Measurements from ENCODE around the gene KBTBD12.

KBTBD12 gene

DNA sequence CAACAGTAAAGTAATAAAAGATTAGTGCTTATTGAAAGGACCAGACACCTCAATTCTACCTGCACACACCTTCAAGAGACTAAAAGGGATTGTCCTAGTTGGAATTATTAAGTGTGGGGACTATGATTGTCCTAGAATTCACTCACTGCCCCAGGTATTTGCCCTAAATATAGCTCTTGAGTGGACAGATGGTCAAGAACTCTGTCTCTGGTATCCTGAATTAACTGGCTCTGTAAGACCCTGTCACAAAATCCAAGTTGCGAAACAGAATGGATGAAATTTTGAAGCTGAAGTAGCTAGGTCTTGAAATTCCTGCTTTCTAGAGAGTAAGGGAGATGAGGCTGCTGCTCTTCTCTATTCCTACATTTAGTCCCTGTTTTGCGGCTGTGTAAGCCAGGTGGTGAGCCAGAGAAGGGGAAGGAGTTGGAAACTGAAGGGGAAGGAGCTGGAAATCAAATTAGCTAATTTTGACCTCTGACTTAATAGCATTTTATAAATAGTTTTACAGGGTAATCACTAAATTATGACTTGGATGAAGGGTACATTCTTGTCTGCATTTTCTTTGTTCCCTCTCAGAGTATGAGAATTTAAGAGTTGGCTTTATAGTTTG, 34.5 kb downstream of the KBTBD12 start:
- Mint-ChIP-seq H3K36me3 (no peaks in the 10 kb centered on the region), H3K4me3 (no peak overlapping the region), H3K27ac (no peak overlapping the region), H3K9me3 (no peaks in the 10 kb centered on the region), H3K4me1 (peaks cover 2% of the 10 kb centered on the region in 2 donors), H3K27me3 (peaks cover 12 to 17% of the 10 kb centered on the region in 2 donors)
- ATAC-seq (replicated peaks) (no peak), DNase-seq (no peak)

DNA sequence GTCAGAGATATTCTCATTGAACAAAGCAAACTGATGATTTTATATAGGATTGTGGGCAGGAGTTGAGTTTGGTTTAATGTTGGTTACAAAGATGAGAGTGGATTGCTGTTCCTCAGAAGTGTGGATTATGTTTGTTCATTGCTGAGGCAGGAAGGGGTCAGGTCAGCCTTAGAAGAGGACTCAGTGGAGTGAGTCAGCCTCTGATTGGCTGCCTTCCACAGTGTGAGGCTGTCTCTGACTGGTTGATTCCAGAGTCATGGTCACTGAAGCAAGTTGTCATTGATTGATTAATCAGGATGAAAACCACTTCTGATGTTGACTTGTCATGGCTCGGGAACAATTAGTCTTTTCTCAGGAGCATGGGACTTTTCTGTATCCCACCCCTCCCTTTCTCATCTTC, 36.2 kb downstream of the KBTBD12 start:
- no peak for ATAC-seq (replicated peaks)

DNA sequence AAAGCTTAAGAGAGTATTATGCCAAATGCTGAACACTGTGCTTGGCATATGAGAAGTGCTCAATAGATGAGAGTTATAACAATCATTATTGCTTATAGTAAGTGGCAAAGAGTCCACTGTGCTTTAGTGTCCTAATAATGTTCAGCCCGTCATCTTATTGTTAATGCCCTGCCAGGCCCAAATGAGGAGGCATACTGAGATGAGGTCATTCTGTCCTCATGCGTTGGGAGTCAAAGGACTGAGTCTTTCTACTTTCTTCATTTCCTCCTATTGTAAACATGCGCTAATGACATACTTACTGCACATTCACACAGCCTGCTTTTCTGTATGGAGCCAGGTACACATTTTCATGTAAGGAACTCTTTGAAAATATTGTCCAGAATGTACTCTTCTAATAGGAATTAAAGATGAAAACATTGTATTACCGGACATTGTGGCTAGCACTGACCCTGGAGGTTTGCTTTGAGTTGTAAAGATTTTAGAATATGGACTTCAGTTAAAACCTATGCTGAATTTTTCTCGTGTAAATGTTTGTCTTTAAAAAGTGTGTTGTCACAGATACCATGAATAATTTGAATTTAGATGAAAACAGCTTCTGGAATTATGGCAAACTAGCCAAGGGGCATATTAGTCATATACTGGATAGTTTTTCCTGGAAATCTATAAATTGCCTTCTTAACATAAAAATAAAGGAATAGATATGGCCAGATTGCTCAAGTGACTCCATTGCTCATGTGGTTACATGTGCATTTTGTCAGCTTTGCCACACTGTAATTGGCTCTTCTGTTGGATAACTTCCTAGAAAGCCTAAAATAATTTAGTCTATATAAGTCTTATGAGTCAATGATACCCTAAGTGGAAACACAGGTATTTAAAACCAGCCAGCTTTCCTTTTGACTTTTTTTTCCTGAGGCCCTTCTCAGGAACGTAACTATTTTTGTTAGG, 38.3 kb downstream of the KBTBD12 start:
- peaks cover 6 to 8% of the 10 kb centered on the region in 2 donors for H3K4me1 Mint-ChIP-seq
- no peaks in the 10 kb centered on the region for H3K36me3 Mint-ChIP-seq
- no peak overlapping the region for H3K4me3 Mint-ChIP-seq
- H3K9me3 Mint-ChIP-seq = peaks cover 0 to 4% of the 10 kb centered on the region in 2 donors
- DNase-seq (no peak), ATAC-seq (replicated peaks) (peak in 1 of 2 donors; percentile 36)
- no peak overlapping the region for H3K27ac Mint-ChIP-seq
- H3K27me3 Mint-ChIP-seq = peaks cover 6 to 15% of the 10 kb centered on the region in 2 donors

More for the DNA sequence above, 36.2 kb downstream of the KBTBD12 start:
- H3K9me3 Mint-ChIP-seq = no peaks in the 10 kb centered on the region
- no peak for DNase-seq
- H3K27ac Mint-ChIP-seq = no peak overlapping the region
- H3K36me3 Mint-ChIP-seq = no peaks in the 10 kb centered on the region
- H3K4me3 Mint-ChIP-seq = no peak overlapping the region
- peaks cover 5 to 6% of the 10 kb centered on the region in 2 donors for H3K4me1 Mint-ChIP-seq
- H3K27me3 Mint-ChIP-seq = peaks cover 14 to 16% of the 10 kb centered on the region in 2 donors

- H3K36me3 Mint-ChIP-seq = no peaks in the 10 kb centered on the region
- H3K4me1 Mint-ChIP-seq = peaks cover 6 to 8% of the 10 kb centered on the region in 2 donors
- peaks cover 6 to 15% of the 10 kb centered on the region in 2 donors for H3K27me3 Mint-ChIP-seq
- peaks cover 0 to 4% of the 10 kb centered on the region in 2 donors for H3K9me3 Mint-ChIP-seq
- ATAC-seq (replicated peaks) (no peak), DNase-seq (no peak)
- H3K4me3 Mint-ChIP-seq = no peak overlapping the region
- H3K27ac Mint-ChIP-seq = no peak overlapping the region
These were observed 39.6 kb downstream of the KBTBD12 start for GRCh38 chr3:127954640-127955039.

- Mint-ChIP-seq H3K9me3 (peaks cover 0 to 4% of the 10 kb centered on the region in 2 donors), H3K27me3 (peaks cover 6 to 15% of the 10 kb centered on the region in 2 donors), H3K4me3 (no peak overlapping the region), H3K36me3 (no peaks in the 10 kb centered on the region), H3K4me1 (peaks cover 9 to 12% of the 10 kb centered on the region in 2 donors), H3K27ac (no peak overlapping the region)
- ATAC-seq (replicated peaks) (no peak), DNase-seq (no peak)
These were observed 40.7 kb downstream of the KBTBD12 start for GRCh38 chr3:127955728-127956127.

DNA sequence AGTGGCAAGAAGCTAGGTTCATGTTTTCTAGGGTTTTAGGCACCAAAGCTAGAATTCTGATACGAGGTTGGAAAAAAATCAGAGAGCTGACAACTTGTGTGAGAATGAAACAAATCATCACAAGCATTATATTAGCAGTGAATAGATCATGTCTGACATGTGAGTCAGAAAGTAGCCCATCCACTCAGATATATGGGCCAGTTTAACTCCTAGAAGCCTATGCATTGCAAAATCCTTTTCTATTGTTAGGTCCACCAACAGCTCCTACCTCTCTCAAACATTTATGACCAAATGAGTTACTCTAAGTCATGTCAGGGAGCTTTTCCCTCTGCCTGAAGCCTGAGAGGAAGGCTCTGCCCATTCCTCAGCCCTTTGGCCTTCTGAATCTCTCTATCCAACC, 44.0 kb downstream of the KBTBD12 start:
- Mint-ChIP-seq H3K27ac (no peak overlapping the region), H3K9me3 (peaks cover 0 to 4% of the 10 kb centered on the region in 2 donors), H3K4me1 (peaks cover 9 to 12% of the 10 kb centered on the region in 2 donors), H3K36me3 (no peaks in the 10 kb centered on the region), H3K4me3 (no peak overlapping the region), H3K27me3 (peaks cover 6 to 10% of the 10 kb centered on the region in 2 donors)
- no peak for DNase-seq
- ATAC-seq (replicated peaks) = no peak

GRCh38 chr3:127959873-127960272, 44.8 kb downstream of the KBTBD12 start:
- H3K4me1 Mint-ChIP-seq = peaks cover 5 to 6% of the 10 kb centered on the region in 2 donors
- H3K27me3 Mint-ChIP-seq = peaks cover 1 to 6% of the 10 kb centered on the region in 2 donors
- peak overlapping the region in 1 of 2 donors; percentile 21 for H3K4me3 Mint-ChIP-seq
- DNase-seq (no peak), ATAC-seq (replicated peaks) (peak; percentile 70 to 75)
- peaks cover 0 to 4% of the 10 kb centered on the region in 2 donors for H3K9me3 Mint-ChIP-seq
- H3K27ac Mint-ChIP-seq = no peak overlapping the region
- H3K36me3 Mint-ChIP-seq = no peaks in the 10 kb centered on the region

DNA sequence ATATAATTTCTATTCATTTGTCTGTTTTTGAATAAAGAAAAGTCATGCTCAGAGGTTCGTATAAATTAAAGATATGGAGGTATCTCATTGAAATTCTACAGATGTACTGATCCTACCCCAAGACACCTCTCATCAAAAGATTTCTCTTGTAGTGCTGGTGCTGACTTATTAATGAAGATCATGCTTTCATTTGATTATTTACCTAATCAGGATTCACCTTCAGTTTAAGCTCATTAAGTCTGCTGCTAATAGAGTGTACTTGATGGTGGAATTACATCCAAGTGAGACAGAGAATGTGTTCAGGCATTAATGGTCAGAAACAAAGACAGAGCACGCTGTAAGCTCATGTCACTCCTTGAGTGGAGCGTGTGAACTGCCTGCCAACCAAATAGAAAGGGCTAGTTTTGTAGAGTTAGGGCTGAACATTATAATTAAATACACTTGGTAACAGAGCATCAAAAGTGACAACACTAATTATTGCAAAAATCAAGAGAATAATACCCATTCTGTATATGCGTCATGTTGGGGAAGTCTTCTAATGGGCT, 45.5 kb downstream of the KBTBD12 start:
- Mint-ChIP-seq H3K4me3 (no peak overlapping the region), H3K36me3 (no peaks in the 10 kb centered on the region), H3K9me3 (peaks cover 0 to 4% of the 10 kb centered on the region in 2 donors), H3K27ac (no peak overlapping the region), H3K27me3 (peaks cover 0 to 6% of the 10 kb centered on the region in 2 donors), H3K4me1 (peaks cover 5% of the 10 kb centered on the region in 2 donors)
- no peak for ATAC-seq (replicated peaks)
- DNase-seq = no peak

DNA sequence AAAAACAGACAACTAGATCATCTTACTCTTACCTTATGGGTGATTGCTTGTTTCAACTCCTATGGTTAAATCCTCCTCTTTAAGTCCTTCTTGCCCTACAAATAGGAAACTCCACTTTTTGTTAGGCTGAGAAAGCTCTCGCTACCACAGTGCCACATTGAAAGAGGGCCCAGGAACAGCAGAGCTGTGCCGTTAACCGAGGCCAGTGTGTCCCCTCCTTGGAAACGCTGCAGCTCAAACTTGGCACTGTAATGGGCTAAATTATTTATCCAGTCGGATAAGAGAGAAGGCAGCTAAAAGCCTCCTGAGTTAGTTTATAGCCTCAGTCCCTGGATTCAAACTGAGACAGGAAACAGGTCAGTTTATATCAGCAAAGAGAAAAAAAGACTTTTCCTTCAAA, 46.1 kb downstream of the KBTBD12 start:
- Mint-ChIP-seq H3K27ac (no peak overlapping the region), H3K4me3 (no peak overlapping the region), H3K36me3 (no peaks in the 10 kb centered on the region), H3K27me3 (peaks cover 5 to 11% of the 10 kb centered on the region in 2 donors), H3K4me1 (peaks cover 5% of the 10 kb centered on the region in 2 donors), H3K9me3 (peaks cover 0 to 4% of the 10 kb centered on the region in 2 donors)
- DNase-seq (no peak), ATAC-seq (replicated peaks) (no peak)

GRCh38 chr3:127961963-127962362, 46.9 kb downstream of the KBTBD12 start:
- no peak for ATAC-seq (replicated peaks)
- Mint-ChIP-seq H3K36me3 (no peaks in the 10 kb centered on the region), H3K4me3 (no peak overlapping the region), H3K9me3 (peaks cover 0 to 4% of the 10 kb centered on the region in 2 donors), H3K27me3 (peaks cover 6 to 16% of the 10 kb centered on the region in 2 donors), H3K27ac (no peak overlapping the region), H3K4me1 (peaks cover 5% of the 10 kb centered on the region in 2 donors)
- DNase-seq = no peak

GRCh38 chr3:127962937-127963336, 47.9 kb downstream of the KBTBD12 start:
- DNase-seq = no peak
- Mint-ChIP-seq H3K27ac (no peak overlapping the region), H3K27me3 (peaks cover 6 to 12% of the 10 kb centered on the region in 2 donors)

DNA sequence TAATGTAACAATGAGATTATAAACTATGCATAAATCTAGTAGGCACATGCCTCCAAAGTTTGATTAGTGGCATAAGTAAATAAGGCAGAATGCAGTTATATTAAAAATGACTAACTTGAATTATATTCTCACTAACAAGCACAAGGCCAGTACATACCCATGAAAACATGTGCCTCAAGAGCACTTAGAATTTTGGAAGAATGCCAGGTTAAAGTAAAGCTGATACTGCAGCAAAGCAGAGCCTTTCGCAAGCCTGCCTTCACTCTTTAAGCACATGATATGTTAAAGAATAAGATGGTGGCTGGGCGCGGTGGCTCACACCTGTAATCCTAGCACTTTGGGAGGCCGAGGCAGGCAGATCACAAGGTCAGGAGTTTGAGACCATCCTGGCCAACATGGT, 49.0 kb downstream of the KBTBD12 start:
- H3K4me3 Mint-ChIP-seq = no peak overlapping the region
- H3K36me3 Mint-ChIP-seq = no peaks in the 10 kb centered on the region
- DNase-seq (no peak), ATAC-seq (replicated peaks) (no peak)
- no peaks in the 10 kb centered on the region for H3K9me3 Mint-ChIP-seq
- H3K27ac Mint-ChIP-seq = no peak overlapping the region
- H3K27me3 Mint-ChIP-seq = peaks cover 6 to 11% of the 10 kb centered on the region in 2 donors
- H3K4me1 Mint-ChIP-seq = peaks cover 1 to 5% of the 10 kb centered on the region in 2 donors

More at GRCh38 chr3:127962937-127963336, 47.9 kb downstream of the KBTBD12 start:
- Mint-ChIP-seq H3K9me3 (no peaks in the 10 kb centered on the region), H3K36me3 (no peaks in the 10 kb centered on the region), H3K4me3 (no peak overlapping the region), H3K4me1 (peaks cover 2 to 5% of the 10 kb centered on the region in 2 donors)
- peak; percentile 45 to 67 for ATAC-seq (replicated peaks)

- H3K27me3 Mint-ChIP-seq = peaks cover 6 to 11% of the 10 kb centered on the region in 2 donors
- H3K9me3 Mint-ChIP-seq = no peaks in the 10 kb centered on the region
- no peak for DNase-seq
- no peak for ATAC-seq (replicated peaks)
- H3K4me1 Mint-ChIP-seq = peaks cover 1 to 4% of the 10 kb centered on the region in 2 donors
- H3K36me3 Mint-ChIP-seq = no peaks in the 10 kb centered on the region
- H3K4me3 Mint-ChIP-seq = no peak overlapping the region
- H3K27ac Mint-ChIP-seq = no peak overlapping the region
These were observed 49.8 kb downstream of the KBTBD12 start for GRCh38 chr3:127964816-127965215.

DNA sequence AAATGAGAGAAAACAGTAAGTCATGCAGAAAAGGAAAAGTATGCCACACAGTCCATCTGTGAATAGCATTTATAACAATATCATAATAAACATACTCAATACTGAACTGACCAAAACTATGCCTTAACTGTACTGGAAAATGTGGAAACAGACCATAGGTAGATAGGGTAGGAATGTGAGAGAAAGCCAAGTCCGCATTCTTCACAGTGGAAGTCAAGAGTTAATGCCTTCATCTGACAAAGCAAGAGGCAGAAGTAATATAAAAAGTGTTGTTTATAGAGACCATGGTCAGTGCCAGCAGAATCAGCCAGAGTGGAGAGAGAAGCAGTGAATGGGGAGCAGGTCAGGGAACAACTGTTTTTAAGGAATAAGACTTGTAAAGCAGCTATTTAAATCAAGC, 52.3 kb downstream of the KBTBD12 start:
- no peaks in the 10 kb centered on the region for H3K4me1 Mint-ChIP-seq
- H3K27me3 Mint-ChIP-seq = peaks cover 12 to 16% of the 10 kb centered on the region in 2 donors

More for the DNA sequence above, 52.3 kb downstream of the KBTBD12 start:
- DNase-seq = no peak
- Mint-ChIP-seq H3K9me3 (no peaks in the 10 kb centered on the region), H3K4me3 (no peak overlapping the region), H3K36me3 (no peaks in the 10 kb centered on the region), H3K27ac (no peak overlapping the region)
- no peak for ATAC-seq (replicated peaks)
